ENCODE results near the gene SLC29A3. TPM values are rescaled to one million over a fixed set of nuclear protein-coding genes. Genes with fewer than 3 reads are reported as not detected.

The SLC29A3 gene
- total RNA-seq, 1 donor = 2.5 TPM

GRCh38 chr10:71391701-71392100 lies 72.6 kb downstream of the SLC29A3 start:
- peaks cover 77% of the 10 kb centered on the region for H3K27me3 ChIP-seq (ENCODE audit: insufficient read depth, low read length)
- TF ChIP-seq, protein P1, sequence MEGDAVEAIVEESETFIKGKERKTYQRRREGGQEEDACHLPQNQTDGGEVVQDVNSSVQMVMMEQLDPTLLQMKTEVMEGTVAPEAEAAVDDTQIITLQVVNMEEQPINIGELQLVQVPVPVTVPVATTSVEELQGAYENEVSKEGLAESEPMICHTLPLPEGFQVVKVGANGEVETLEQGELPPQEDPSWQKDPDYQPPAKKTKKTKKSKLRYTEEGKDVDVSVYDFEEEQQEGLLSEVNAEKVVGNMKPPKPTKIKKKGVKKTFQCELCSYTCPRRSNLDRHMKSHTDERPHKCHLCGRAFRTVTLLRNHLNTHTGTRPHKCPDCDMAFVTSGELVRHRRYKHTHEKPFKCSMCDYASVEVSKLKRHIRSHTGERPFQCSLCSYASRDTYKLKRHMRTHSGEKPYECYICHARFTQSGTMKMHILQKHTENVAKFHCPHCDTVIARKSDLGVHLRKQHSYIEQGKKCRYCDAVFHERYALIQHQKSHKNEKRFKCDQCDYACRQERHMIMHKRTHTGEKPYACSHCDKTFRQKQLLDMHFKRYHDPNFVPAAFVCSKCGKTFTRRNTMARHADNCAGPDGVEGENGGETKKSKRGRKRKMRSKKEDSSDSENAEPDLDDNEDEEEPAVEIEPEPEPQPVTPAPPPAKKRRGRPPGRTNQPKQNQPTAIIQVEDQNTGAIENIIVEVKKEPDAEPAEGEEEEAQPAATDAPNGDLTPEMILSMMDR (IDR thresholded peaks at IDR 0.05; ENCODE audit: extremely low read depth, low read depth, low read length) = no peak

GRCh38 chr10:71392292-71392691 lies 73.2 kb downstream of the SLC29A3 start:
- Histone ChIP-seq H3K4me1 (ENCODE audit: insufficient read depth, low read length) (no peaks in the 10 kb centered on the region), H3K4me2 (ENCODE audit: insufficient read depth, low read length) (no peak overlapping the region), H2AFZ (ENCODE audit: low read length) (no peak overlapping the region), H3K27me3 (ENCODE audit: insufficient read depth, low read length) (peaks cover 80% of the 10 kb centered on the region), H3K9me3 (ENCODE audit: low read depth, low read length) (no peaks in the 10 kb centered on the region), H3K36me3 (ENCODE audit: insufficient read depth, low read length) (no peaks in the 10 kb centered on the region), H3K27ac (ENCODE audit: low read depth, low read length) (no peak overlapping the region), H3K79me2 (ENCODE audit: insufficient read depth, low read length) (no peaks in the 10 kb centered on the region), H3K4me3 (ENCODE audit: insufficient read depth, low read length) (no peak overlapping the region), H4K20me1 (ENCODE audit: insufficient read depth, low read length) (no peaks in the 10 kb centered on the region)
- peak; percentile 82 for DNase-seq (ENCODE audit: insufficient read length, low spot score, missing footprints)
- TF ChIP-seq, protein P1 (IDR thresholded peaks at IDR 0.05; ENCODE audit: extremely low read depth, low read depth, low read length) = no peak

More at GRCh38 chr10:71391701-71392100, 72.6 kb downstream of the SLC29A3 start:
- DNase-seq (ENCODE audit: insufficient read length, low spot score, missing footprints) = no peak
- Histone ChIP-seq H2AFZ (ENCODE audit: low read length) (no peak overlapping the region), H4K20me1 (ENCODE audit: insufficient read depth, low read length) (no peaks in the 10 kb centered on the region), H3K4me2 (ENCODE audit: insufficient read depth, low read length) (no peak overlapping the region), H3K9me3 (ENCODE audit: low read depth, low read length) (no peaks in the 10 kb centered on the region), H3K27ac (ENCODE audit: low read depth, low read length) (no peak overlapping the region), H3K79me2 (ENCODE audit: insufficient read depth, low read length) (no peaks in the 10 kb centered on the region), H3K4me3 (ENCODE audit: insufficient read depth, low read length) (no peak overlapping the region), H3K4me1 (ENCODE audit: insufficient read depth, low read length) (no peaks in the 10 kb centered on the region), H3K36me3 (ENCODE audit: insufficient read depth, low read length) (no peaks in the 10 kb centered on the region)

GRCh38 chr10:71392791-71393781 lies 74.0 kb downstream of the SLC29A3 start:
- TF ChIP-seq, protein P1 (IDR thresholded peaks at IDR 0.05; ENCODE audit: extremely low read depth, low read depth, low read length) = no peak
- Histone ChIP-seq H3K27ac (ENCODE audit: low read depth, low read length) (no peak overlapping the region), H2AFZ (ENCODE audit: low read length) (no peak overlapping the region), H3K36me3 (ENCODE audit: insufficient read depth, low read length) (no peaks in the 10 kb centered on the region), H4K20me1 (ENCODE audit: insufficient read depth, low read length) (no peaks in the 10 kb centered on the region), H3K4me3 (ENCODE audit: insufficient read depth, low read length) (no peak overlapping the region), H3K4me2 (ENCODE audit: insufficient read depth, low read length) (no peak overlapping the region), H3K27me3 (ENCODE audit: insufficient read depth, low read length) (peaks cover 80% of the 10 kb centered on the region), H3K9me3 (ENCODE audit: low read depth, low read length) (no peaks in the 10 kb centered on the region), H3K79me2 (ENCODE audit: insufficient read depth, low read length) (no peaks in the 10 kb centered on the region), H3K4me1 (ENCODE audit: insufficient read depth, low read length) (no peaks in the 10 kb centered on the region)
- DNase-seq (ENCODE audit: insufficient read length, low spot score, missing footprints) = peak; percentile 70

DNA sequence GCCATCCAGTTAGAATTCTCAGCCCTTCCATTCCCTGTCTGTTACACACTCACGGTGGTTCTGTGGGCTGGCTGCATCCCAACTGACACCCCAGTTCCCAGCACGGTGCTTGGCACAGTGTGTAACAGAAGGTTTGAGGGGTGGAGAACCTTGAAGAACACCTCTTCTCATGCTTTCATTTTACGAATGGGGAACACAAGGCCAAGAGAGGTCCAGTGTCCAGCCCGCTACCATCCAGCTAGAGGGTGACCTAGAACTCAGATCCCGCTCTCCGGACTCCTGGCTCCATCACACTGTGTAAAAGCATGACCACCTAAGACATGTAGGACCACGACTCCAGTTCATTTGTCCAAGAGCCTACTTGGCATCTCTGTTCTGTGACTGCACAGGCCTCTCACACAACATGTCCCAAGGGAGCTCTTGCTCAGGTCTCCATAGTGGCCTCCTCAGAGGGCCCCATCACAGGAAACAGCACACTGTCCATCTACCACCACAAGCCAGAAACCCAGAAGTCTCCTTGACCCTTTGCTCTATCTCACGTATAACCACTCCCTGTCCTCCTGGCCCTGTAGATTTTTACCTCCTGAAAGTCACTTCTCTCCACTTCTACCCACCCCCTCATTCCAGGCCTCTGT lies 74.9 kb downstream of the SLC29A3 start:
- H3K27me3 ChIP-seq (ENCODE audit: insufficient read depth, low read length) = peaks cover 81% of the 10 kb centered on the region
- DNase-seq (ENCODE audit: insufficient read length, low spot score, missing footprints) = no peak
- no peak overlapping the region for H3K4me2 ChIP-seq (ENCODE audit: insufficient read depth, low read length)
- H3K79me2 ChIP-seq (ENCODE audit: insufficient read depth, low read length) = no peaks in the 10 kb centered on the region
- no peaks in the 10 kb centered on the region for H4K20me1 ChIP-seq (ENCODE audit: insufficient read depth, low read length)
- H3K4me3 ChIP-seq (ENCODE audit: insufficient read depth, low read length) = no peak overlapping the region
- no peaks in the 10 kb centered on the region for H3K36me3 ChIP-seq (ENCODE audit: insufficient read depth, low read length)
- H3K4me1 ChIP-seq (ENCODE audit: insufficient read depth, low read length) = no peaks in the 10 kb centered on the region
- no peaks in the 10 kb centered on the region for H3K9me3 ChIP-seq (ENCODE audit: low read depth, low read length)
- no peak overlapping the region for H2AFZ ChIP-seq (ENCODE audit: low read length)
- H3K27ac ChIP-seq (ENCODE audit: low read depth, low read length) = no peak overlapping the region
- TF ChIP-seq, protein P1 (IDR thresholded peaks at IDR 0.05; ENCODE audit: extremely low read depth, low read depth, low read length) = no peak
